GM18867 (cell line): ENCODE measurements around the gene ELOB.

ENCODE experiments used
- ATAC-seq: cut with Tn5 transposase; IDR thresholded peaks from one replicate; pipeline ENCODE4 v1.9.1; 2021; ENCODE audit warnings: mild to moderate bottlenecking, moderate library complexity; ENCODE audit not compliant: unreplicated experiment

The ELOB gene

DNA sequence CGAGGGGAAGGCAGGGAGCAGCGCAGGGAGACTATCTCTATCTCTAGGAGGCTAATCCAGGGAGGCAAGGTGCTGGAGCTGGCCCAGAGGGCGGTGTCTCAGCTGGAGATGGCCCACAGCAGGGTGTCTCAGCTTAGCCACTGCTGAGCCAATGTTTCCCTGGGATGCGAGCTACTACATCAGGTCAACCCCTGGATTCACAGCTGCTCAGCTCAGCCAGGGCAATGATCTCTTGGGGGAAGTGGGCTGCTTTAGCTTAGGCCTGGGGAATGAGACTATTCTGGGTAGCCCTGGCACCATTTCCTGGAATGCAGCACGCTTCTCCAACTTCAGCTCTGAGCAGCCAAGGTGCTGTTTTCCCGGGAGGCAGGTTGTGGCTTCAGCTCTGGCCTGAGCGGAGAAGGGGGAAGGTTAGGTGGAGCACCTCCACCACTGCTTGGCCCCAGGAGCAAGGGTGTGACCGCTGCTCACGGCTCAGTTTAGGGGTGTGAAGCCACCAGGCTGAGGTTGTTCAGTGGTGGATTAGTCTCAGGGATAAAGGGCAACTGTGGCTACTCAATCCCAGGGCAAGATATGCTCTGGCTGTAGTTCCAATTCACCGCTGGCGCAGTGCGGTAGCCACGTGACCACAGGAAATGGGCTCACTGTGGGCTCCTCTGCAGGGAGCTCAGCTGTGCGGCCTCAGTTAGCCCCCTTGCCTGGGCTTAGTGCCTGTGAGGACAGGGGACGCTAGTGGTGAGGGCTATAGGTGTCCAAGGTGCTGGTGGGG is 34.8 kb upstream of the ELOB start:
- no peak for ATAC-seq

DNA sequence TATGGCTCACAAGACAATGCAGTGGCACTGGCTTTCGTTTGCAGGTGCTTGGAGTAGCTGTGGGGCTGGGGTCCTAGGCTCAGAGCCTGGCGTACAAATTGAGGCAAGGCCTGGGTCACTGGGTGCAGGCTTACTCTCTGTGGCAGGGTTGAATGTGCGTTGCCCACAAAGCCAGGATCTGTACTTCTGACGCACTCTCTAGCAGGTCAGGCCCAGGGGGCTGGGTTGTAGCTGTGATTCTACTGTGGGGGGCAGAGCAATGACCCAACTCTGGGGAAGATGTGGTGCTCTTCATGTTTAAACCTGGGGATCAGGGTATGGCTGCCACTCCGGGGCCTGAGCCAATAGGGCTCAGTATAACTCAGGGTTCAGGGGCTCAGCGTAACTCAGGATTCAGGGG is 33.6 kb upstream of the ELOB start:
- ATAC-seq: no peak

GRCh38 chr16:2809149-2809760 is 32.2 kb upstream of the ELOB start:
- no peak for ATAC-seq

DNA sequence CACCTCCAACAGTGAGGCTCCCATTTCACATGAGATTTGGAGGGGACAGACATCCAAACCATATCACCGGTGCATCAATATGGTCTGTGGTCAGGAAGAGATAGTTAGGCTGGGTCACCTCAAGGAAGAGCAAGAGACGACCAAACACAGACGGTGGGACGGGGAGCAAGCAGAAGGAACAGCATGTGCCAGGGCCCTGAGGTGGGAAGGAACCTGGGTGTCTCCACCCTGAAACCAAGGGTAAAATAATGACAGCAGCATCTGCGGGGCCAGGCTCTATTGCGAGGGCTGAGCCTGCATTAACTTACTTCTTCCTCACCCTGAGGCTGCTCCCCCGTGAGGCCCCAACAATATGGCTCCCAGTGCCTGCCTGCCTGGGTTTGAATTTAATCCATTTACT is 31.1 kb upstream of the ELOB start:
- ATAC-seq: no peak

- ATAC-seq: no peak
Observed at GRCh38 chr16:2806286-2806685, 29.2 kb upstream of the ELOB start.

DNA sequence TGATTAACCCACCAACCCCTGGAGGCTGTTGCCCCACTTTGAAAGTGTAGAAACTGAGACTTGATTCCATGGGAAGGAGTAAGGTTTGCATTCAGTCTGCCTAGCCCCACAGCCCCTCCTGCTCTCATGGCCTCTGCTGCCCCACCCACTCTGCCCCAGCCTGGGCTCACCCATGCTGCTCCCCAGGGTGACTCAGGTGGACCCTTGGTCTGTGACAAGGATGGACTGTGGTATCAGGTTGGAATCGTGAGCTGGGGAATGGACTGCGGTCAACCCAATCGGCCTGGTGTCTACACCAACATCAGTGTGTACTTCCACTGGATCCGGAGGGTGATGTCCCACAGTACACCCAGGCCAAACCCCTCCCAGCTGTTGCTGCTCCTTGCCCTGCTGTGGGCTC is 27.6 kb upstream of the ELOB start:
- ATAC-seq: no peak

- no peak for ATAC-seq
Observed at GRCh38 chr16:2803545-2804195, 26.6 kb upstream of the ELOB start.

GRCh38 chr16:2799859-2800226 is 22.8 kb upstream of the ELOB start:
- no peak for ATAC-seq

DNA sequence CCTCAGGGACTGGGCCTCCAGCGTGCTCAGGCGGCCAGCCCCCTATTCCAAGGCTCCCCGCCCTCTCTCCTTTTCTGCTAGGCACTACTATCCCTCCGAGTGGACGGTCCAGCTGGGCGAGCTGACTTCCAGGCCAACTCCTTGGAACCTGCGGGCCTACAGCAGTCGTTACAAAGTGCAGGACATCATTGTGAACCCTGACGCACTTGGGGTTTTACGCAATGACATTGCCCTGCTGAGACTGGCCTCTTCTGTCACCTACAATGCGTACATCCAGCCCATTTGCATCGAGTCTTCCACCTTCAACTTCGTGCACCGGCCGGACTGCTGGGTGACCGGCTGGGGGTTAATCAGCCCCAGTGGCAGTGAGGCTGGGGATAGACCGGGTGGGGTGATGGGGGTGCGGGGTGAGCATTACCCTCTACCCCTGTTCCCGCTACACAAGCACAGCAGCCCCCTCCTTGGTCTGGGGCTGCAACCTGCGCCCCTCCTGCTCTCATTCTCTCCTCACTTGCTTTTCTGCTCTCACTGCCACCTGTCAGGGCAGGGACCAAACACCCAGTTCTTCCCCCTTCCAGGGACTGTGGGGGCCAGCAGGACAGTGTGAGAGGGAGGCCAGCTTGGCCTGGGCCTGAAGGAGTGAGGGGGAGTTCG is 22.3 kb upstream of the ELOB start:
- no peak for ATAC-seq

GRCh38 chr16:2798723-2799204 is 21.7 kb upstream of the ELOB start:
- ATAC-seq: no peak

DNA sequence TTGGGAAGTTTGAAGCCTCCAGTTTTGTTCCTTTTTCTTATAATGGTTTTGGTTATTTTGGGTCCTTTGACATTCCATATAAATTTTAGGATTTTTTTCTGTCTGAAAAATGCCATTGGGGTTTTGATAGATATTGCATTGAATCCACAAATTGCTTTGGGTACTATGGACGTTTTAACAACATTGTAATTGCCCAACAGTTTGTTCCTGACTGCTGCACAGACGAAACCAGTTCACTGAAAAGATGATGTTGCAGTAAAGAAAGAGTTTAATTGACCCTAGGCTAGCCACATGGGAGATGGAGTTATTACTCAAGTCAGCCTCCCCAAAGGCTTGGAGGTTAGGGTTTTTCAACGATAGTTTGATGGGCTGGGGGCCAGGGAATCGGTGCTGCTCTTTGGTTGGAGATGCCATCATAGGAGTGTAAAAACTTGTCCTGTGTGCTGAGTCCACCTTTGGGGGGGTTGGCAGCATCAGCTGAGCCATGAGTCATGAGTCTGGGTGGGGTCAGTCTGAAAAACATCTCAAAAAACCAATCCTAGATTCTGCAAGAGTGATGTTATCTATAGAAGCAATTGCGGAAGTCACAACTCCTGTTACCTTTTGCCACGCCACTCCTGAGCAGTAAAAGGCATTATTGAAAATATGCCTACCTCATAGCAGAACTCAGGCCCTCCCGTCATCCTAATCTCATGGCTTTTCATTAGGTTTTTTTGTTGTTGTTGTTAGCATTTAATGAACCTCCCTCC is 18.5 kb upstream of the ELOB start:
- no peak for ATAC-seq

GRCh38 chr16:2792940-2793339 is 15.9 kb upstream of the ELOB start:
- ATAC-seq: no peak

DNA sequence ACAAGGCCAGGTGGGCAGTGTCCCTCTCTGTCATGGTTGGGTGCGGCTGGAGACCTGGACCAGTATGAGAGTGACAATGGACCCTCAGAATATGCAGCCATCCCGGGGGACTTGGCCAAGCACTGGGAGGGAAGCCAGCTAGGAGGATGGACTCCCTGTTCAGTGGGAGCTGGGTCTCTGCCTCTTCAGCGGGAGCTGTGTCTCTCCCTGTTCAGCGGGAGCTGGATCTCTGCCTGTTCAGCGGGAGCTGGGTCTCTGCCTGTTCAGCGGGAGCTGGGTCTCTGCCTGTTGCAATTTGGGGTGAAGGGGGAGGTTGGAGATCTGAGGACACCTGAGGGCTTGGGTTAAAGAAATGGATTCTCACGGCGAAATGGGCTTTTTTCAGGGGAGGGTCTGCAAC is 14.1 kb upstream of the ELOB start:
- ATAC-seq: no peak

DNA sequence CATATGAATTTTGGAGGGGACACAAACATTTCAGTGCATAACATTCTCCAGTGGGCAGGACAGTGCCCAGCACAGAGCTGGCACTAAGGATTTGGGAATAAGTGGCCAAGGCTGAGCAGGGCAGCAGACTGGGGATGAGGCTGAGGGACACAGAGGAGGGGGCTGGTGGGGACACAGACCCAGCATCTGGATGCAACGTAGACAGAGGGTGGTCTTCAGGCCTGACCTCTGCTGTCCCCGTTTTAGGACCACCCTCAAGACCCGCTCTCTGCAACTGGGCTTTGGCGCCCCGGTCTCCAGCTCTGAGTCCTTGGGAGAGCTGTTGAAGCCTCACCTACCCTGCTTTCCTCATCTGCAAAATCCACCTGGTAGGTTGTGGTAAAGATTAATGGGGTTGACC is 13.6 kb upstream of the ELOB start:
- ATAC-seq: no peak

GRCh38 chr16:2787961-2788360 is 10.9 kb upstream of the ELOB start:
- no peak for ATAC-seq

GRCh38 chr16:2787406-2787805 is 10.3 kb upstream of the ELOB start, which contains the start of gene PRSS33:
Gene PRSS33 (minus strand): TSS chr16:2787560. CDS start chr16:2786547, 1,013 bp downstream.
- no peak for ATAC-seq

DNA sequence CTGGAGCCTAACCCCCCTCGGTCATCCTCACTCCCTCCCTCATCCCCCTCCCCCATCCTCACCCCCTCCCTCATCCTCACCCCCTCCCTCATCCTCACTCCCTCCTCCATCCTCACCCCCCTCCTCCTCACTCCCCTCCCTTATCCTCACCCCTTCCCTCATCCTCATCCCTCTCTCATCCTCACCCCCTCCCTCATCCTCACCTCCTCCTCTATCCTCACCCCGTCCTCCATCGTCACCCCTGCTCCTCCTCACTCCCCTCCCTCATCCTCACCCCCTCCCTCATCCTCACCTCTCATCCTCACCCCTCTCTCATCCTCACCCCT is 9.7 kb upstream of the ELOB start:
- ATAC-seq: no peak

DNA sequence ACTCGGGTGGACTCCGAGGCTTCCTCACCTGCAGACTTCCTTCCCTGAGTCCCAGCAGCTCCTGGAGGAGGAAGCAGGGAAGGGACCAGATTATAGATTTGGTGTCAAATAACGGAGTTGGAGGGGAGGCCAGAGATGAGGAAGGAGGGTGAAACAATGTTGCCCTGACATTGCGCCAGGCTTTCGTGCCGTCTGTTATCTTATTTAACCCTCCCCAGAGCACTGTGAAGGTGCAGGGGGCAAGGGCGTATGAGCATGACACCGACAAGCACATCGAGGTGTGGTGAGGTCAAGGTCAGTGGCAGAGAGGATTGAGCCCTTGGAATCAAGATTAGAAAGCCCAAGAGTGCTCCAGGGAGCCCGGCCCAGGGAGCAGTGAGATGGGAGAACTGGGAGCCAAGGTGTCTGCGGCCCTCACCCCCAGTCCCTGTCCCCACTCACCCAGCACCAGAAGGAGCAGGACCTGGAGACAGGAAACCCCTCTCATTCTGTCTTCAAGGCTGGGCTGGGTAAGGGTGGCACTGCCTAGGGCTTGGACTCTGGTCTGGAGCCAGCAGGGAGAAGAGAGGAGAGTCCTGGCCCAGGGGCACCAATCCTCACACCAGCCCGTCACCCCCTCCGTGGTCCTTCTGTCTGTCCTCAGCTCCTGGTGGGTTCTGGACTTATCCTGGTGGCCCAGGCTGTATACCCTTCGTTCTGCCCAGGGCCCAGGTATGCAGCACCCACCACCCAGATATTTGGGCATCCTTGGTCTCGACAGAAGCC is 9.2 kb upstream of the ELOB start:
- no peak for ATAC-seq

DNA sequence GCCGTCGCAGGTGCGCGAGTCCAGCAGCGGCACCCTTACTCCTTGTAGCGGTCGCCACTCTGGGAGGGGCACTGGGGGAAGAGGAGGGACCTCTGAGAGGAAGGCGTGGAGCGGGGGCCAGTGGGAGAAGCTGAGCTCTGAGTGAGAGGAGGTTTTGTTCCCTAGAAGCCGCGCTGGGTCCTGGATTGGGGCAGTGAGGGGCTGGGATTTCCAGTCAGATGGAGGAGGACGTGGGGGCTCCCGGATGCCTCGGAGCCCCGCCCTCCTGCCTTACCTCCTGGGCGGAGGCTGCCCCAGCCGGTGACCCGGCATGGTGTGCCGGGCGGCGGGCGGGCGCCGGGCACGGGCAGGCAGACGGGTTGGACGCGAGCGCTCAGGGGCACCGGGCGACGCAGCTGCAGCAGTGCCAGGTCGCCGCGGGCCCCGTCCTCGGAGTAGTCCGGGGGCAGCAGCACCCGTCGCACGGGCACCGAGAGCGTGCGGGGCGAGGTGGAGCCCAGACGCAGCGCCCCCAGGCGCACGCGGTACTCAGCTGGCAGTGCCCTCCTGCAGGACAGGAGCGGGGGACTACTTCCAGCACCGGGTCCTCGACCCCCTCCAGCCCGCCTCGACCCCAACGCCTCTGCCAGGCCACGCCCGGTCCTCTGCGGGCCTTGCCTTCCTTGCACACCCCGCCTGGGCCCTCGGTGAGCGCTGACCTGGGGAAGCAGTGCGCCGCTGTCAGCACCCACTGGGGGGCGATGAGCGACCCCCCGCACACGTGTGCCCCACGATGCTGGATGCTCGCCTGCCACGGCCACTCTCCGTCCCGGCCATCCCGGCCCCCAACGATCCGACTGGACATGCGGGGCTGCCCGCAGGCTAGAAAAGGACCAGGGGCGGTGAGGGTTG is 8.3 kb upstream of the ELOB start:
- no peak for ATAC-seq
